ENCODE data around the gene DMXL1. TPM values are rescaled to one million over a fixed set of nuclear protein-coding genes. Genes with fewer than 3 reads are reported as not detected.
"Not testable (repeated sequence)": the region's sequence is repeated elsewhere in the genome, so short reads cannot be mapped to it uniquely, and the experiment has no call there.

DMXL1 gene
- total and polyA plus RNA-seq, 8 donors: 9.9 to 30.5 (median 23.5) TPM

DNA sequence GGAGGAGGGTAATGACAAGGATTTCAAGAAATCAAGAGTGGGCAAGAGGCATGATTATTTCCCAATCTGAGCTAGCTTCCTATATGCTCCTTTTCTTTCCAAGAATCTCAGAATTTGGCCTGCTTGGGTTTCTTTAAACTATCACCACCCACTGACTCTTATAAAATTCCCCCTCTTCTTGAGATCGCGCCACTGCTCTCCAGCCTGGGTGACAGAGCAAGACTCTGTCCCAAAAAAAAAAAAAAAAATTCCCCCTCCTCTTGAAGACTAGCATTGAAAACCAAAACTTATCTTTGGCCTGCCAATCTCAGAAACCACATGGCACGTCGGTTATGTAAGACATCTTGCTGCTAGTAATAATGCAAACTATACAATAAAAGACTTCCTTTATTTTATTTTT is 3.4 kb upstream of the DMXL1 start:
- H3K4me3 ChIP-seq: no peak overlapping the region
- intact Hi-C loops (cut with DNase I): no loop called here
- H3K4me1 ChIP-seq: peaks cover 1 to 3% (median 2%) of the 10 kb centered on the region in 3 donors
- H3K27ac ChIP-seq: no peak overlapping the region
- H3K36me3 ChIP-seq: no peaks in the 10 kb centered on the region
- H3K27me3 ChIP-seq: no peaks in the 10 kb centered on the region
- WGBS, 2 donors: 95% methylated on average over 4 of the region's 4 CpGs
- ATAC-seq (no peak), FAIRE-seq (no peak), DNase-seq (no peak)
- H3K9me3 ChIP-seq: no peaks in the 10 kb centered on the region
- TF ChIP-seq, protein P1, sequence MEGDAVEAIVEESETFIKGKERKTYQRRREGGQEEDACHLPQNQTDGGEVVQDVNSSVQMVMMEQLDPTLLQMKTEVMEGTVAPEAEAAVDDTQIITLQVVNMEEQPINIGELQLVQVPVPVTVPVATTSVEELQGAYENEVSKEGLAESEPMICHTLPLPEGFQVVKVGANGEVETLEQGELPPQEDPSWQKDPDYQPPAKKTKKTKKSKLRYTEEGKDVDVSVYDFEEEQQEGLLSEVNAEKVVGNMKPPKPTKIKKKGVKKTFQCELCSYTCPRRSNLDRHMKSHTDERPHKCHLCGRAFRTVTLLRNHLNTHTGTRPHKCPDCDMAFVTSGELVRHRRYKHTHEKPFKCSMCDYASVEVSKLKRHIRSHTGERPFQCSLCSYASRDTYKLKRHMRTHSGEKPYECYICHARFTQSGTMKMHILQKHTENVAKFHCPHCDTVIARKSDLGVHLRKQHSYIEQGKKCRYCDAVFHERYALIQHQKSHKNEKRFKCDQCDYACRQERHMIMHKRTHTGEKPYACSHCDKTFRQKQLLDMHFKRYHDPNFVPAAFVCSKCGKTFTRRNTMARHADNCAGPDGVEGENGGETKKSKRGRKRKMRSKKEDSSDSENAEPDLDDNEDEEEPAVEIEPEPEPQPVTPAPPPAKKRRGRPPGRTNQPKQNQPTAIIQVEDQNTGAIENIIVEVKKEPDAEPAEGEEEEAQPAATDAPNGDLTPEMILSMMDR (IDR thresholded peaks at IDR 0.05): no peak

DNA sequence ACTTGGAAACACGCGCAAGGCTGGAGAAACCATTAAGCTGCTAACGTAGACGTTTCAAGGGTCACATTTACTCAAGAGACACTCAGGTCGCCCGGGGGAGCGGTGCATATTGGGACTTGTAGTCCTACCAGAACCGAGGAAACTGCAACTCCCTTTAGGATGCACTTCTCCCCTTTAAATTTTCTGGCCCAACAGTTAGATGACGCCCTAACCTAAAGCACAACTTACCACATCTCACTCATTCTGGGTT is 384 bp upstream of the DMXL1 start:
- TF ChIP-seq, protein P1 (IDR thresholded peaks at IDR 0.05): no peak
- 0% methylated on average over 9 of the region's 9 CpGs for WGBS, 2 donors
- no peak for FAIRE-seq
- no peaks in the 10 kb centered on the region for H3K9me3 ChIP-seq
- peak overlapping the region; percentile 96 to 99 (median 97) for H3K27ac ChIP-seq
- H3K4me1 ChIP-seq: peaks cover 7 to 22% (median 10%) of the 10 kb centered on the region in 3 donors
- no peaks in the 10 kb centered on the region for H3K27me3 ChIP-seq
- peak in 3 of 6 donors; percentile 80 to 90 (median 84) for DNase-seq
- intact Hi-C loops (cut with DNase I): no loop called here
- no peaks in the 10 kb centered on the region for H3K36me3 ChIP-seq
- peak; percentile 63 to 82 (median 76) for ATAC-seq
- H3K4me3 ChIP-seq: peak overlapping the region; percentile 74 to 98 (median 81)

DNA sequence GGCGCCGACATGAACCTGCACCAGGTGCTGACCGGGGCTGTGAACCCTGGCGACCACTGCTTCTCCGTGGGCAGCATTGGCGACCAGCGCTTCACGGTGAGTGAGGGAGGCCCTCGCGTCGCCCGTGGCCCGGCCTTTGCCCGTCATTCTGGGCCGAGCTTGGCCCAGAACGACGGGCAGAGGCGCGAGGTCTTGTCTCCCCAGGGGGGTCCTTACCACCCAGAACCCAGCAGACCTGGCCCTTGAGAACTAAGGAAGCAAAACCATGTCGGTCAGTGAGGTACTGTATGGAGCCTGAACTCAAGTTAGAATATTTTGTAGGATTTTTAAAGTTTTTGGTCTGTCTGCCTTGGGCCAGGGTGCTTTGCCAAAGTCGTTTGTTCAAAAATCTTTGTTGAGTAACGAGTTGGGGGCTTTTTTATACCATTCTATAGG is 691 bp downstream of the DMXL1 start:
- no peaks in the 10 kb centered on the region for H3K36me3 ChIP-seq
- H3K27me3 ChIP-seq: no peaks in the 10 kb centered on the region
- TF ChIP-seq, protein P1 (IDR thresholded peaks at IDR 0.05): no peak
- intact Hi-C loops (cut with DNase I): no loop called here
- FAIRE-seq: no peak
- peak overlapping the region; percentile 96 to 99 (median 97) for H3K27ac ChIP-seq
- WGBS, 2 donors: 0% methylated on average over 22 of the region's 22 CpGs
- peaks cover 13 to 22% (median 17%) of the 10 kb centered on the region in 3 donors for H3K4me1 ChIP-seq
- DNase-seq: no peak
- no peaks in the 10 kb centered on the region for H3K9me3 ChIP-seq
- H3K4me3 ChIP-seq: peak overlapping the region; percentile 74 to 98 (median 81)
- ATAC-seq: peak; percentile 12 to 31 (median 19)

DNA sequence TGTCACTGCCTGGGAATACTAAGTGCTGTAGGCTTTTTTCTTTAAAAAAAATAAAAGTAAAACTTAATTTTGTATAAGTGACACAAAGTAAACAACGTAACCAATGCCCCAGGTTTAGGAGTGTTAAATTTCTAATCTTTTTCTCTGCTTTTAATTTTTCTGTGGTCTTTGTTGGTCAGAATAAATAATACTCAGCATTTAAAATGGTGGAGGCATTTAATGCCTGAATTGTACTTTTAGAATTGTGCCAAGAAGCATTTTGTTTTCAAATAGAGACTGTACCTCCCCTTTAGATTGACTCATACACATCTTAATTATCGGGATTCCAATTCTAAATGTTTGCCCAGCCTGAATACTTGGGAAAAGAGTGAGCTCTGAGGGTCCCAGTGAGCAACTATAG is 1.6 kb downstream of the DMXL1 start:
- no peaks in the 10 kb centered on the region for H3K36me3 ChIP-seq
- no peak overlapping the region for H3K27ac ChIP-seq
- peak overlapping the region in 3 of 4 donors; percentile 4 to 98 (median 88) for H3K4me3 ChIP-seq
- no peak for FAIRE-seq
- no peak for ATAC-seq
- no peaks in the 10 kb centered on the region for H3K9me3 ChIP-seq
- 27 to 36% methylated on average over 2 of the region's 2 CpGs for WGBS, 2 donors
- H3K27me3 ChIP-seq: no peaks in the 10 kb centered on the region
- intact Hi-C loops (cut with DNase I): no loop called here
- TF ChIP-seq, protein P1 (IDR thresholded peaks at IDR 0.05): no peak
- no peak for DNase-seq
- peaks cover 13 to 22% (median 18%) of the 10 kb centered on the region in 3 donors for H3K4me1 ChIP-seq

DNA sequence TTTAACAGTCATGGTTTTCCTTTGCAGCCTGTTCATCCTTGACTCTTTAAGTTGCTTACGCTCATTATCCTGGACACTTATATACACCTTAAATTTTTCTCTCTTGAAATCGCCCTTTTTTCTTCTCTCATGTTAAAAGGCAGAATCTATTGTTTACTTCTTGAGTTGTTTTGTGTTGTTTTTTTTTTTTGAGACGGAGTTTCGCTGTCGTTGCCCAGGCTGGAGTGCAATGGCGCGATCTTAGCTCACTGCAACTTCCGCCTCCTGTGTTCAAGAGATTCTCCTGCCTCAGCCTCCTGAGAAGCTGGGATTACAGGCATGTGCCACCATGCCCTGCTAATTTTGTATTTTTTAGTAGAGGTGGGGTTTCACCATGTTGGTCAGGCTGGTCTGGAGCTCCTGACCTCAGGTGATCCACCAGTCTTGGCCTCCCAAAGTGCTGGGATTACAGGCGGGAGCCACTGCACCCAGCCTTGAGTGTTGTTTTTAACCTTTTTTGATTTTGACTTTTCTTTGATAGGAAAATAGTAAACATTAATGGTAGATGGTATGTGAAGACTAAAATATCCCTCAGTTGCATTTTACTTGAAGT is 3.0 kb downstream of the DMXL1 start:
- FAIRE-seq: not testable (repeated sequence)

More for the DNA sequence above, 3.0 kb downstream of the DMXL1 start:
- H3K4me3 ChIP-seq; H3K27me3 ChIP-seq; H3K9me3 ChIP-seq; intact Hi-C loops (cut with DNase I); H3K27ac ChIP-seq; H3K36me3 ChIP-seq; DNase-seq; ATAC-seq: not testable (repeated sequence)
- WGBS, 2 donors: 85 to 92% methylated on average over 9 of the region's 9 CpGs
- H3K4me1 ChIP-seq: peaks cover 14 to 30% (median 18%) of the 10 kb centered on the region in 3 donors
